ENCODE measurements around the gene CIAO3.
A peak's percentile ranks its signal among the peaks of the same experiment; 100 is the strongest.

The CIAO3 gene

DNA sequence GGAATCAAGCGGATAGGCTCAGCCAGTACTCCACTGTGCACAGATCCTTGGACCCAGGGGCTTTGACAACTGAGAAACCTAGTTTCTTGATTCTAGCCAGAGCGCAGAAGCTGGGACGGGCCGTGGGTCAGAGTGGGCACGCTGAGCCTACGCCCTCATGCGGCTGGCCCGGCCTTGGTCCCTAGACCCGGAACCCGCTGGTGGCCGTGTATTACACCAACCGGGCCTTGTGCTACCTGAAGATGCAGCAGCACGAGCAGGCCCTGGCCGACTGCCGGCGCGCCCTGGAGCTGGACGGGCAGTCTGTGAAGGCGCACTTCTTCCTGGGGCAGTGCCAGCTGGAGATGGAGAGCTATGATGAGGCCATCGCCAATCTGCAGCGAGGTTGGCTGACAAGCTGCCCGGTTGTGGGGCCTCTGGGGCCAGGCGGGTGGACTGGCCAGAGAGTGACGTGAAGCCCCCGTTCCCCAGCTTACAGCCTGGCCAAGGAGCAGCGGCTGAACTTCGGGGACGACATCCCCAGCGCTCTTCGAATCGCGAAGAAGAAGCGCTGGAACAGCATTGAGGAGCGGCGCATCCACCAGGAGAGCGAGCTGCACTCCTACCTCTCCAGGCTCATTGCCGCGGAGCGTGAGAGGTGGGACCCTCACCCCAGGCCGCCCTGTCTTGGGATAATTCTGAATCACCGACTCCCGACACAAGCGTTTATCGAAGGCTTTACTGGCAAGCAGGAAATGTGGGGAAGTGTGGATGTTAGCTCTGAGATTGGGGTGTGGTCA, 59.6 kb downstream of the CIAO3 start:
- DNase-seq (ENCODE audit: insufficient read length) (no peak), FAIRE-seq (peak; percentile 75)
- TF ChIP-seq TAF1 (IDR thresholded peaks at IDR 0.05; ENCODE audit: borderline replicate concordance, low read depth, low read length) (no peak), POLR2A (IDR thresholded peaks at IDR 0.05; ENCODE audit: low read depth, low read length) (no peak), POLR2AphosphoS5 (IDR thresholded peaks at IDR 0.05; ENCODE audit: low read depth, low read length) (no peak; the same call in 1 of the 2 replicates)

DNA sequence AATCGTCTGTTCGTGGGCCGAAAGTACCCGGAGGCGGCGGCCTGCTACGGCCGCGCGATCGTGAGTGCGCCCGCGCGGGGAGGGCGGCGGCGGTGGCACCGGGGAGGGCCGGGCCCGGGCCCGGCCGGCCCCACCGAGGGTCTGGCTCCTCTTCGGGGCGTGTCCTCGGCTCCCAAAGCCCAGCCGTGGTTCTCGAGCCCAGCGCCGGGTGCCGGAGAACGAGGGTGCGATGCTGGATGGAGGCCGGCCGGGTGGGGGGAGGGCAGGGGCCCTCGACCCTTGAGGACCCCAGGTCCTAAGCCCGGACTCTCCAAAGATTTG, 60.2 kb downstream of the CIAO3 start:
- no peak for TF ChIP-seq TAF1 (IDR thresholded peaks at IDR 0.05; ENCODE audit: borderline replicate concordance, low read depth, low read length)
- no peak for TF ChIP-seq POLR2AphosphoS5 (IDR thresholded peaks at IDR 0.05; ENCODE audit: low read depth, low read length)
- TF ChIP-seq POLR2A (IDR thresholded peaks at IDR 0.05; ENCODE audit: low read depth, low read length): no peak

DNA sequence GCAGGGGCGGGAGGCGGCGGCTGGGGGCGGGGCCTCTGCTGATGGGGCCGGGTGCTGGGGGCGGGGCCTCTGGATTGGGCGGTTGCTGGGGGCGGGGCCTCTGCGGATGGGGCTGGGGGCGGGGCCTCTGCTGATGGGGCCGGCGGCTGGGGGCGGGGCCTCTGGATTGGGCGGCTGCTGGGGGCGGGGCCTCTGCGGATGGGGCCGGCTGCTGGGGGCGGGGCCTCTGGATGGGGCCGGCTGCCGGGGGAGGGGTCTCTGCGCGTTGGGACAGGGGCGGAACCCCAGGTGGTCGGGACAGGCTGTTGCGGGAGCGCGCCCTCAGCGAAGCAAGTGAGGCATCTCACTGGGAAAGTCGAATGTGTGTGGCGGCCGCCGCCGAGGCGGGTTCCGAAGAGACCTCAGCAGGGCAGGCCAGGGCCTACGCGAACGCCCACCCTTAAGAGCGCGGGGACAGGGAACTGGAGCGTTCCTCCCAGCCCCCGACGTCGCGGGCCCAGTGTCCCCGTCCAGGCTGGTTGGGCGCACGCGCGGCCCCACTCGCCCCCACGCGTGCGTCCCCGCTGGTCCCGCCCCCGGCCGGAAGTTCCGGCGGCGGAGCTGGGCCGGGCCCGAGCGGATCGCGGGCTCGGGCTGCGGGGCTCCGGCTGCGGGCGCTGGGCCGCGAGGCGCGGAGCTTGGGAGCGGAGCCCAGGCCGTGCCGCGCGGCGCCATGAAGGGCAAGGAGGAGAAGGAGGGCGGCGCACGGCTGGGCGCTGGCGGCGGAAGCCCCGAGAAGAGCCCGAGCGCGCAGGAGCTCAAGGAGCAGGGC, 60.8 kb downstream of the CIAO3 start, which contains the start of gene STUB1:
Gene STUB1, plus strand, starts transcription at position 597 of the 811 bp plus-strand sequence. Its CDS starts 116 bp downstream, at position 713.
- no peak; the same call in 1 of the 2 replicates for TF ChIP-seq TAF1 (IDR thresholded peaks at IDR 0.05; ENCODE audit: borderline replicate concordance, low read depth, low read length)
- 0 out of 2 replicates have a peak, but pooled peaks have one; percentile 43 for TF ChIP-seq POLR2AphosphoS5 (IDR thresholded peaks at IDR 0.05; ENCODE audit: low read depth, low read length)
- TF ChIP-seq POLR2A (IDR thresholded peaks at IDR 0.05; ENCODE audit: low read depth, low read length): peak; percentile 84; the same call in 1 of the 2 replicates
- DNase-seq (ENCODE audit: insufficient read length) (peak; percentile 84), FAIRE-seq (peak; percentile 98)

More for the DNA sequence above, 60.2 kb downstream of the CIAO3 start:
- DNase-seq (ENCODE audit: insufficient read length) (no peak), FAIRE-seq (no peak)
